ENCODE results near the gene PXDN. TPM values are rescaled to one million over a fixed set of nuclear protein-coding genes. Genes with fewer than 3 reads are reported as not detected.

Gene PXDN
- total and polyA plus RNA-seq, 10 of the 15 experiments (the other 5 are each of a cell fraction or from before 2014, with no cell fraction given): 0.12 to 0.69 (median 0.23) TPM; not detected in 5

DNA sequence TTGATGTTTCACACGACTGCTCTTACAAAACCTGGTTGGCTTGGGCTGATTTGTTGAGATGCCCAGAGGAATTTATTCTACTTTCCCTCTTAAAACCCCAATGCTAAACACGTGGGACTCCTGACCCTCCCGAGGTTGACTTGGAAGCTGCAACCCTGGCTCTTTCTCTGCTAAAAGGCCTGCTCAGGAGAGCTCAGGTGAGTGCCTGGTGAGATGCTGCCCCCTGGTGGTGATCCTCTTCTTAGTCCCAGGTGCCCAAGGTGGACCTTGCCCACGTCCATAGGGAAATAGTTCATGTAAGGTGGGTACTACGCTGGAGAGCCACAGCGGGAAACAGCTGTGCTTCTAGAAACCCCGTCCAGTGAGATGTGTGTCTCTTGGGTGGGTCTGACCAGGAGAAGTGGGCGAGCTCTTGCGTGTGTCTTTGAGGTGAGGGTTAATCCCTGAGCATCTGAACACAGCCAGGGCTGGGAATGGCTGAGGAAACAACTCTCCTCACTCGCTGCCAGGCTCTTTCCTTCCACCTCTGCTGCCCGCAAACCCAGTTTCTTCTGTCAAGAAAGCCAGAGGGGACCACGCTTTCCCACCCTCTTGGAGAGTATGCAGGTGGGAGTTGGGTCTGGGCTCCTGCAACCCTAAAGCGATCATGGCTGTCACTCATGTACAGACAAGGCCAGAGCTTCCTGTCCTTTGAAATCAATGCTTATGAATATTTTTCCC lies 25.5 kb upstream of the PXDN start (continued):
- TF ChIP-seq, protein P1, sequence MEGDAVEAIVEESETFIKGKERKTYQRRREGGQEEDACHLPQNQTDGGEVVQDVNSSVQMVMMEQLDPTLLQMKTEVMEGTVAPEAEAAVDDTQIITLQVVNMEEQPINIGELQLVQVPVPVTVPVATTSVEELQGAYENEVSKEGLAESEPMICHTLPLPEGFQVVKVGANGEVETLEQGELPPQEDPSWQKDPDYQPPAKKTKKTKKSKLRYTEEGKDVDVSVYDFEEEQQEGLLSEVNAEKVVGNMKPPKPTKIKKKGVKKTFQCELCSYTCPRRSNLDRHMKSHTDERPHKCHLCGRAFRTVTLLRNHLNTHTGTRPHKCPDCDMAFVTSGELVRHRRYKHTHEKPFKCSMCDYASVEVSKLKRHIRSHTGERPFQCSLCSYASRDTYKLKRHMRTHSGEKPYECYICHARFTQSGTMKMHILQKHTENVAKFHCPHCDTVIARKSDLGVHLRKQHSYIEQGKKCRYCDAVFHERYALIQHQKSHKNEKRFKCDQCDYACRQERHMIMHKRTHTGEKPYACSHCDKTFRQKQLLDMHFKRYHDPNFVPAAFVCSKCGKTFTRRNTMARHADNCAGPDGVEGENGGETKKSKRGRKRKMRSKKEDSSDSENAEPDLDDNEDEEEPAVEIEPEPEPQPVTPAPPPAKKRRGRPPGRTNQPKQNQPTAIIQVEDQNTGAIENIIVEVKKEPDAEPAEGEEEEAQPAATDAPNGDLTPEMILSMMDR (IDR thresholded peaks at IDR 0.05 in 2 of 3, conservative IDR thresholded peaks at IDR 0.05 in 1 of 3; ENCODE audit: control insufficient read depth in 2 of 3, extremely low read depth in 1 of 3, insufficient read depth in 1 of 3, low read depth in 3 of 3, low read length in 3 of 3): peak; percentile 54 to 70 (median 66)

DNA sequence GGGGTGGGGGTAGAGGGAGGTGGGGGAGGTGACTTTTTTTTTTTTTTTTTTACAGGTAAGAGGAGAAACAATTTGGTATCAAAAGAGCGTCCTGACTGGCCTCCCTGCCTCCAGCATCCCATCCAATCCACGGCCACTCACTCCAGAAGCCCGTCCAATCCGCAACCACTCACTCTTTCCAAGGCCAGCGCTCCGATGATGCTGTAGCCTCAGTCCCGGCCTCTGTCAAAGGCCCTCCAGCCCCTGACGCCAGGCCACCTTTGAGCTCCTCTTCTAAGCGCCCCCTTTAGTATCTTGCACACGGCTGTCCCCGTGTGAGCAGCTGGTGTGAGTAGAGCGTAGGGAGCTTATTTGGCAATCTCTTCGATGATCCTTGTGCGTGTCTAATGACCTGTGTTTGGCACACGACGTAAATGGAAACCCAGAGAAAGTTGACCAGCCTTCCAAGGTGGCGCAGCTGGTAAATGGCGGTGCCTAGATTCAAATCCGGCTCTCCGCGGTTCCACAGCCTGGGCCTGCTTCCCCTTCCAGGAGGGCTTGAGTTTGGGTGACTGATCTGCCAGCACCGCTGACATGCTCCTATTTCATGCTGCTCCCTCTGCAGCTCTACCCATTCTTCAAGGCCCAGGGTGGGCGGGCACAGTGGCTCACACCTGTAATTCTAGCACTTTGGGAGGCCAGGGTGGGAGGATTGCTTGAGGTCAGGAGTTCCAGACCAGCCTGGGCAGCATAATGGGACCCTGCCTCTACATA lies 23.8 kb upstream of the PXDN start:
- FAIRE-seq: no peak
- CTCF ChIA-PET: interaction anchor here (2.1 to 2.5 kb wide), 2 partner anchors 9 to 1053 kb away, joined by 7 to 8 read pairs; no protein-coding TSS in a partner anchor
- H3K79me2 ChIP-seq (ENCODE audit: control insufficient read depth, insufficient read depth, low read length): no peaks in the 10 kb centered on the region
- H3K4me1 ChIP-seq (ENCODE audit: control insufficient read depth, insufficient read depth, low read length): no peaks in the 10 kb centered on the region
- no peak for ATAC-seq
- no peak overlapping the region for H2AFZ ChIP-seq (ENCODE audit: control insufficient read depth, low read depth, low read length)
- H3K9ac ChIP-seq (ENCODE audit: control insufficient read depth, insufficient read depth, low read length): no peak overlapping the region
- WGBS (ENCODE audit: insufficient coverage, insufficient replicate concordance, low lambda C conversion rate, missing lambda C conversion rate): 46% methylated on average over 22 of the region's 23 CpGs
- H3K4me3 ChIP-seq: no peak overlapping the region
- POLR2A ChIA-PET: no interaction called here
- in situ Hi-C loops (cut with MboI): no loop called here
- RAD21 ChIA-PET (ENCODE audit: unreplicated experiment): interaction anchor here (0.6 kb wide), 1 partner anchor 179 kb away, joined by 3 read pairs; no protein-coding TSS in a partner anchor
- no peak for DNase-seq (ENCODE audit: low read depth, low spot score)
- no peak overlapping the region for H3K4me2 ChIP-seq (ENCODE audit: control insufficient read depth, insufficient read depth)
- no peaks in the 10 kb centered on the region; a peak in 1 of 4 replicates for H3K36me3 ChIP-seq (ENCODE audit: control insufficient read depth in 2 of 2, insufficient read depth in 2 of 2, low read length in 1 of 2)
- no peaks in the 10 kb centered on the region for H4K20me1 ChIP-seq (ENCODE audit: control insufficient read depth, insufficient read depth)
- intact Hi-C loops (cut with micrococcal nuclease; ENCODE audit: unreplicated experiment): no loop called here
- H3K27me3 ChIP-seq (replicated peaks in 1 of 2; ENCODE audit: control insufficient read depth in 2 of 2, insufficient read depth in 2 of 2, low read length in 1 of 2): no peaks in the 10 kb centered on the region
- no peaks in the 10 kb centered on the region for H3K9me3 ChIP-seq (replicated peaks; ENCODE audit: control insufficient read depth, insufficient read depth, low read length)
- BruUV-seq (replicated peaks): no TSS peak
- H3K27ac ChIP-seq (ENCODE audit: control insufficient read depth, insufficient read depth): no peak overlapping the region
- TF ChIP-seq NFYB (IDR thresholded peaks at IDR 0.05; ENCODE audit: insufficient read depth, low read depth, low read length): no peak
- no peak for TF ChIP-seq SMARCA5 (IDR thresholded peaks at IDR 0.05)
- no peak for TF ChIP-seq SIX5 (IDR thresholded peaks at IDR 0.05; ENCODE audit: low read depth, low read length, severe bottlenecking)
- TF ChIP-seq, protein P2, sequence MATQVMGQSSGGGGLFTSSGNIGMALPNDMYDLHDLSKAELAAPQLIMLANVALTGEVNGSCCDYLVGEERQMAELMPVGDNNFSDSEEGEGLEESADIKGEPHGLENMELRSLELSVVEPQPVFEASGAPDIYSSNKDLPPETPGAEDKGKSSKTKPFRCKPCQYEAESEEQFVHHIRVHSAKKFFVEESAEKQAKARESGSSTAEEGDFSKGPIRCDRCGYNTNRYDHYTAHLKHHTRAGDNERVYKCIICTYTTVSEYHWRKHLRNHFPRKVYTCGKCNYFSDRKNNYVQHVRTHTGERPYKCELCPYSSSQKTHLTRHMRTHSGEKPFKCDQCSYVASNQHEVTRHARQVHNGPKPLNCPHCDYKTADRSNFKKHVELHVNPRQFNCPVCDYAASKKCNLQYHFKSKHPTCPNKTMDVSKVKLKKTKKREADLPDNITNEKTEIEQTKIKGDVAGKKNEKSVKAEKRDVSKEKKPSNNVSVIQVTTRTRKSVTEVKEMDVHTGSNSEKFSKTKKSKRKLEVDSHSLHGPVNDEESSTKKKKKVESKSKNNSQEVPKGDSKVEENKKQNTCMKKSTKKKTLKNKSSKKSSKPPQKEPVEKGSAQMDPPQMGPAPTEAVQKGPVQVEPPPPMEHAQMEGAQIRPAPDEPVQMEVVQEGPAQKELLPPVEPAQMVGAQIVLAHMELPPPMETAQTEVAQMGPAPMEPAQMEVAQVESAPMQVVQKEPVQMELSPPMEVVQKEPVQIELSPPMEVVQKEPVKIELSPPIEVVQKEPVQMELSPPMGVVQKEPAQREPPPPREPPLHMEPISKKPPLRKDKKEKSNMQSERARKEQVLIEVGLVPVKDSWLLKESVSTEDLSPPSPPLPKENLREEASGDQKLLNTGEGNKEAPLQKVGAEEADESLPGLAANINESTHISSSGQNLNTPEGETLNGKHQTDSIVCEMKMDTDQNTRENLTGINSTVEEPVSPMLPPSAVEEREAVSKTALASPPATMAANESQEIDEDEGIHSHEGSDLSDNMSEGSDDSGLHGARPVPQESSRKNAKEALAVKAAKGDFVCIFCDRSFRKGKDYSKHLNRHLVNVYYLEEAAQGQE (IDR thresholded peaks at IDR 0.05; ENCODE audit: low read depth, low read length): no peak
- no peak for TF ChIP-seq MYB (IDR thresholded peaks at IDR 0.05; ENCODE audit: borderline replicate concordance, low read depth, low read length)
- no peak for TF ChIP-seq TAF1 (IDR thresholded peaks at IDR 0.05; ENCODE audit: borderline replicate concordance, low read depth, low read length)
- SMC1A ChIA-PET (ENCODE audit: uncharacterized antibody, unreplicated experiment): no interaction called here

All from GM12878 (cell line).